Iris pigment epithelial cell (primary cell): ENCODE measurements around the gene AFF3.
A peak's percentile ranks its signal among the peaks of the same experiment; 100 is the strongest.

Experiments
- DNase-seq: peaks from one replicate; pipeline ENCODE4 v3.0.0-alpha.2; 2011; ENCODE audit warnings: low read depth

AFF3 gene

GRCh38 chr2:99922664-99923063 is 219.7 kb downstream of the AFF3 start:
- no peak for DNase-seq

GRCh38 chr2:99921903-99922302 is 220.5 kb downstream of the AFF3 start:
- no peak for DNase-seq

DNA sequence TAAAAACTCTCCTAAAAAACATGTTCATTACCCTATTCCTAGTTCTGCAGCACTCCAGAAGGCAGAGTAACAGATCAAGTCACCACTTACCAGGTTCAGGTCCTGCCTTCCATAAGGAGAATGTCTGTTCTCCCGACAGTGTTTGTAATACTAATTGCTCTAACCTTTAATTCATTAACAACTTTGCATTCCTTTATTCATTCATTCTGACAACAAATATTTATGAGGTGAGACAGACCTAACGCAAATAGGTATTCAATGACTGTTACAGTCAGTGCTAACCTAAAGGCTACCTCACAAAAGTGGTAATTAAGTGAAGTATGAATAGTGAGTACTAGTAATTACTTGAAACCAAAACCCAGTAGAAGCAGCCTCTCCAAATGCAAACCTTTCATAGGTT is 224.0 kb downstream of the AFF3 start:
- DNase-seq, result no peak

- no peak for DNase-seq
Measured at GRCh38 chr2:99915108-99915675, 227.2 kb downstream of the AFF3 start.

GRCh38 chr2:99911736-99912135 is 230.7 kb downstream of the AFF3 start:
- DNase-seq, result no peak

DNA sequence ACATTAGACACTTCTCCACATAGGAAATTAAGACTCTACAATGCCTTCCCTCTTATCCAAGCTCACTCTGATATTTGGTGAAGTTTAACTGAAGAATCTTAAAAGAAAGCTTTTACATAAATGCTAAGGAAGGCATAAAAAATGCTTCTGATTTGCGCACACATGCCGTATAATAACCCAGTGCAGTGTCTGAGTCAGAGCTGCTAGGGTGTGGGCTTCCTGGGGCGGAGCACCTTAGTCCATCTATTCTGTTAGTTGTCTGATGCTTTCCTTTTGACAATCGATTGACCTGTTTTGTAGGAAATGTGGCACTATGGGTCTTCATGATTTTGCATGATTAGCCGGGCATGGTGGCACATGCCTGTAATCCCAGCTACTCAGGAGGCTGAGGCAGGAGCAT is 231.5 kb downstream of the AFF3 start:
- DNase-seq, result no peak

DNA sequence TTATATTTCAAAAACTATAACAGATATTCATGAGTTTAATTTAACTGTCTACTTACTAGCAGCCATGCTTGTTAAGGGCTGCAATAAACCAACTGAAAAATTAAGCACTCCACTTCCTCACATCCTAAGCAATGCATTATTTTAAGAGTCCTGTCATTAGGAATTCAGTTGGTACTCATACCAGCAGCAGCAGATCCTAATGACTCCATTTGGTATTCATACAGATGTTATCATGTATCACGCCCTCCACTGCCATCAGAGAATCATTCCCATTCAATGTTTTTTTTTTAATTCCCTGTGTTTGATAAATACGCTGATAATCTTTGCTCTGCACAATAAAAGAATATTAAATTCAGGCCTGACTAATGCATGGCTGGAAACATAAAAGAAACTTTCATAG is 236.8 kb downstream of the AFF3 start:
- no peak for DNase-seq

GRCh38 chr2:99905025-99905424 is 237.4 kb downstream of the AFF3 start:
- no peak for DNase-seq

GRCh38 chr2:99903981-99904380 is 238.4 kb downstream of the AFF3 start:
- no peak for DNase-seq

- no peak for DNase-seq
Measured at GRCh38 chr2:99900556-99900955, 241.8 kb downstream of the AFF3 start.

DNA sequence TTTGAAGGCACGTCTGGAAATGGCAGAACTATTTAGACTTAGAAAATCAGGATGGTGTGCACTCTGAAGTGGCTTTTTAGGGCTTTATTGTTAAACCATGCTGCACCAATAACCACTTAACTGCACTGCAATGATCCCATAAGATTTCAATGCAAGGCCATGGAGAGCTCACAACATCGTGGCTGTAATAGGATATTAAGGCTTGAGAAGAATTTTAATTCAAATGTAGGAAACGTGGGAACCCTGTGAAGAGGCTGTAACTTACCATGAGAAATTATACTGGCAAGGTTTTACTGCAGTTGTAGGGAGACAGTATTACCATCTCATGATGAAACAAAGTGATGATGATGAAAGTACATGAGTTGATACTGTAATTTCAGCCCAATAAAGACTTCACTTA is 242.5 kb downstream of the AFF3 start:
- DNase-seq, result no peak

DNA sequence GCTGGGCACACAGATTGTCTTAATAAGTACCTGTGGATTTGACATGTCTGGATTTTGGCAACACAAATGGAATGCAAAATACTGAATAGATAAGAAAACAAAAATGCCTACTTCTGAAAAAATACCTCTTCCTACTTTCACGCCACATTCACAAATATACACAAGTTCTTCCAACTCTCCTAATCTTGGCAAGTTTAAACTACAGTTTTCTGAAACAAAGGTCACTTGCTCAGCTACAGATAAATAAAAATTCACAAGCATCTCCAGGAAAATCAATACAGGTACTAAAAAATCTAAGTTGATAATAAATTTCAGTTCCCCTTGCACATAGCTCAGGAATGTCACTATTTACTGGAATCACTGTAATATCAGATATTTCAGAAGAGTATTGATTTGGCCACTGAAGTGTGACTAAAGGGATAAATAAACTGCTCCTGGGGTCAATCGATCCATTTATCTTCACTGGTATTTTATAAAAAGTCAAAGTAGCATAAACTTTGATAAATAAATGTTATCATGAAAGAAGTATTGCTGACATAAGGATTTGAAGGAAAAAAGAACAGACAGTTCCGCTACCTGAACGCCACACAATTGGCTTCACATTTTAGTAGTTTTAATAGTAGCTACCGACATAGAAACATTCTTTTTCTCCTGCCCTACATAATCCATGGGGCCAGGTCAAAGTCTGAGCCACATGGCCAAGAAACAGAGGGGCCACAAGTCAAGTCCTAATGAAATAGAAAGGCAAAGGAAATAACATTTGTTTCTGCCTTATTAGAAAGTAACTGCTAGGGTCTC is 243.1 kb downstream of the AFF3 start:
- no peak for DNase-seq

DNA sequence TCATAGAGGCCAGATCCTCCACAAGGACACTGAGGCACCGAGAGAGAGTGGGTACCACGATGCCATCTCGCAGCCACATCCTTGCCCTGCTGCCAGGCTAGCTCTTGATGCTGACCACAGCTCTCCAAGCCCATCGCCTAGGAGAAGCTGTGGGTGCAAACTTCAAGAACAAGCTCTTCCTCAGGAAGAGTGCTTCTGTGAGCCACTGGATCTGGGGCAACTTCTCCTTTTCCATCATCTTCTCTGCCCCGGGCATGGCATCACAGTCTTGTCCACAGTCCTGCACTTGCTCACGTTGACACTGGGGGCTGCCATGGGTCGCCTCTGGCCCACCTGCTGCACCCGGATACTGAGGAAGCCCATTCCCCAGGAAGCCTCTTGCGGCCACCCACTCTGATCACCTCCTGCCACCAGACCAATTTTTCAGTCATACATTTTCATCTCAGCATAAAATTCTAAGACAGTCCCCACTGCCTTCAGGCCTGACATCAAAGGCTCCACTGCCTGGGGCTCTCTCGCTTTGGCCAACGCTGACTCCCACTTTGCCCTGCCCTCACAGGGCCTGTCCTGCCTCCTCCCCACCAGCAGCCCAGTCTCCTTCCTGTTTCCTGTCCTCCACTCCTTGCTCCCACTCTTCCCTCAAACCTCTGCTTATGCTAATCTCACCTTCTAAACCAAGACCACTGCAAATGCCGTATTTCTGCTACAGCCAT is 243.9 kb downstream of the AFF3 start:
- no peak for DNase-seq

DNA sequence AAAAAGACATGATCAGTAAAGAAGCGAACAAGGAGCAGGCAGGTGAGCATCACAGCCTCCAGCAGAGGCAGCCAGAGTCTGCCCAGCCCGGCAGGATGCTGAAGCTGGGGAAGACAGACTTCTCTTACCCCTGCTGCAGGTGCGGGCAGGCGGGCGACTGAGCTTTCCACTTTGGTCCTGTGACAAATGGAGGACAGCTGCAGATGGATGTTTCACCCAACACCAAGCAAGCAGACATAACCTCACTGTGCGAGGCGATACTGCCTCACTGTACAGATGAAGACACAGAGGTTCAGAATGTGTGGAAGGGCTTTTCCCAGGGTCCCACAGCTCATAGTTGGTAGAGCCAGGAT is 251.0 kb downstream of the AFF3 start:
- no peak for DNase-seq

- no peak for DNase-seq
Measured at GRCh38 chr2:99890568-99891427, 251.6 kb downstream of the AFF3 start.

- no peak for DNase-seq
Measured at GRCh38 chr2:99888617-99889016, 253.8 kb downstream of the AFF3 start.

DNA sequence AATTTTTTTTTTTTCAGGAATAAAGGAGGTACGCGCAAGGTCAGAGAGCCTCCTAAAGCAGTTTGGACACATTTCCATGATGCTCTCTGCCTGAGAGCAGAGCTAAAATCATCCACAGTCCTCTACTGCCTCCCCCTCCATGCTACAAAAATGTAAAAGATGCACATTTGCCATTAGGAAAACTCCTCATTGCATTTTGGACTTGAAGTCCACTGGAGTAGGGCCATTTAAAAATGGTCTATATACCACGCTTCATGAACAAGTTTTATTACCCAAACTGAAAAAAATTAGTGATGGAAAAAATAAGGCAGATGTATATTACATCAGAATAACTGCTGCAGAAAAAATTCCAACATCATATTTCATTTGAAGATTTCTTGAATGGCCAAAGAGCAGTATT is 256.0 kb downstream of the AFF3 start:
- no peak for DNase-seq

GRCh38 chr2:99883358-99883757 is 259.0 kb downstream of the AFF3 start:
- DNase-seq, result no peak

DNA sequence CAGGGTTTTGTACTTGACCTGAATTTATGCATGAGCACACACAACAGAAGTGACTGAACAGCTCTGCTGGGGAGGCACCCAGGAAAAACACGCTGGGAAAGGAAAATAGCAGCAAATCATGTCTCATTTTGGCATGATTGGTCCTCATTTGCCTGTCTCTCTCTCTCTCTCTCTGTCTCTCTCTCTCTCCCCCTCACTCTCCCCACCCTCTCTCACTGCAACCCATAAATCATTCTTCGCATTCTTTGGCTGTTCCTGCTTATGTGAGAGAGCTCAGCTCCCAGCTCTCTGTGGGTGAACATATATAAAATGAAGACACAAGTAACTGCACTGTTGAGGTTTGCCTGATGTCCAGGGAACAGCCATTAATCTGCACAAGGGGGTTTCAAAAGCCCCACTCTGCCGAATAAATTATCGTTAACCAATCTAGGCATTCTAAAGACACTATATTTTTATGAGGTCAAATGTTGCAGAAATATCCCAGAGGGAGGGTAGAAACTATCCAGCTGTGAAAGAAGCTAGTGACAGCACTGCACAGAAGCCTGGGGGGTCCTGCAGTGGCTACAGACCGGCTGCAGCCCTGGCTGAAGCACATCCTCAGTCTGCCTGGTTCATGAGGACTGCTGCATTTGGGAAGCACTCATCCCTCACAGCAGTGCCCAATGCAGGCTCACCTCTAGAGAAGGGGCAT is 260.3 kb downstream of the AFF3 start:
- peak; percentile 96 for DNase-seq

- DNase-seq, result no peak
Measured at GRCh38 chr2:99880964-99881294, 261.5 kb downstream of the AFF3 start.

DNA sequence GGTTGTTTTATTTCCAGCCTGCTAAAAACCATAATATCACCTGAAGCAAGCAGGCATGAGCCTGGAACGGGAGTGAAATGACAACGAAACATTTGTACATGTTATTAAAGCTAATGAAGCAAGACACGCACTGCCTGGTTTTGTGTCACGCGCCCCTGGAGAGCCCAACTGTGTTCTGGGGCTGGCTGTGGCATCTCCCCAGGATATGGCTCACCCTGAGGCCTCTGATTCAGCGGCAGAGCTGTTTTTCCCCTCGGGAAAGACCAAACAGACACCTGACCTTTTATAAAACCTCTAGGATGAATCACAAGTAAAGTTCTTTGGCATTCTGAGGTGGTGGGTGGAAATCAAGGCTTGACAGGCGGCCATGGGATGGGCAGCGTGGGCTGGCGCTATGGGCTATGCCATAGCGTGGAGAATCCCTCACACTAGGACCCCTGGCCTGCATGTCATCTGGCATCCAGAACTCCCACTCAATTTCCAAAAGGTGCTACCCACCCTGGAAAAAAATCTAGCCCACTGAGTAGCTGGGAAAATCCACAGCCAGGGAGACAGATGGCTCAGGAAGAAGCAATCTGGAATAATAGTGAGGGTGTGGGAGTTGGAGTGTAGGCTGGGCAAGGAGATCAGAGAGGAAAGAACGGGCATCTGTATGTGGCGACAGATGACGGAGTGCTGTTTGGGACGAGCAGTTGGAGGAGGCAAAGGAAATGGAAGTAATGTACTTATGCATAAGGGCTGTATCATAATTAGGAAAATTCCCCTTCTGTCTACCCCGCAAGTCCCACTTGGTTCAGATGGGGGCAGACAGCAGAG is 262.0 kb downstream of the AFF3 start:
- DNase-seq, result peak; percentile 90
